ENCODE results near the gene RPRM.

RPRM gene

GRCh38 chr2:153477636-153478288 is 800 bp downstream of the RPRM start:
- POLR2A ChIA-PET: no interaction called here
- CTCF ChIA-PET: interaction anchor here (1.2 to 2.6 kb wide), 3 partner anchors 8 to 735 kb away, joined by 3 to 25 read pairs (median 20); no protein-coding TSS in a partner anchor
- no peak for DNase-seq (ENCODE audit: low read depth, low spot score)
- H3K4me3 ChIP-seq (ENCODE audit: low read depth, low read length): no peak overlapping the region
- TF ChIP-seq CTCF (IDR thresholded peaks at IDR 0.05; ENCODE audit: insufficient read depth, low read length, missing control alignments): no peak

GRCh38 chr2:153476816-153477635 is 1.5 kb downstream of the RPRM start:
- H3K4me3 ChIP-seq (ENCODE audit: low read depth, low read length): no peak overlapping the region
- no peak for TF ChIP-seq CTCF (IDR thresholded peaks at IDR 0.05; ENCODE audit: insufficient read depth, low read length, missing control alignments)
- ChIA-PET CTCF (interaction anchor here (1.3 kb wide), 1 partner anchor 735 kb away, joined by 6 read pairs; no protein-coding TSS in a partner anchor), POLR2A (no interaction called here)
- DNase-seq (ENCODE audit: low read depth, low spot score): no peak

GRCh38 chr2:153476491-153476815 is 2.1 kb downstream of the RPRM start:
- ChIA-PET POLR2A (no interaction called here), CTCF (interaction anchor here (1.3 kb wide), 1 partner anchor 734 kb away, joined by 6 read pairs; no protein-coding TSS in a partner anchor)
- no peak for DNase-seq (ENCODE audit: low read depth, low spot score)
- no peak overlapping the region for H3K4me3 ChIP-seq (ENCODE audit: low read depth, low read length)
- TF ChIP-seq CTCF (IDR thresholded peaks at IDR 0.05; ENCODE audit: insufficient read depth, low read length, missing control alignments): no peak

GRCh38 chr2:153474876-153475435 is 3.6 kb downstream of the RPRM start:
- H3K4me3 ChIP-seq (ENCODE audit: low read depth, low read length): no peak overlapping the region
- no peak for TF ChIP-seq CTCF (IDR thresholded peaks at IDR 0.05; ENCODE audit: insufficient read depth, low read length, missing control alignments)
- ChIA-PET POLR2A (no interaction called here), CTCF (no interaction called here)
- no peak for DNase-seq (ENCODE audit: low read depth, low spot score)

GRCh38 chr2:153474407-153474806 is 4.2 kb downstream of the RPRM start:
- no peak for DNase-seq (ENCODE audit: low read depth, low spot score)
- no peak overlapping the region for H3K4me3 ChIP-seq (ENCODE audit: low read depth, low read length)
- CTCF ChIA-PET: no interaction called here
- POLR2A ChIA-PET: no interaction called here
- TF ChIP-seq CTCF (IDR thresholded peaks at IDR 0.05; ENCODE audit: insufficient read depth, low read length, missing control alignments): no peak

GRCh38 chr2:153470867-153471266 is 7.7 kb downstream of the RPRM start:
- CTCF ChIA-PET: interaction anchor here (2.8 kb wide), 1 partner anchor 8 kb away, joined by 20 read pairs; the partner anchor contains the start of gene RPRM
- POLR2A ChIA-PET: no interaction called here

More at GRCh38 chr2:153470867-153471266, 7.7 kb downstream of the RPRM start:
- TF ChIP-seq CTCF (IDR thresholded peaks at IDR 0.05; ENCODE audit: insufficient read depth, low read length, missing control alignments): no peak
- DNase-seq (ENCODE audit: low read depth, low spot score): no peak
- H3K4me3 ChIP-seq (ENCODE audit: low read depth, low read length): no peak overlapping the region
